HG03025 (cell line): ENCODE results near the gene MAPT.
"Not testable (repeated sequence)": the region's sequence is repeated elsewhere in the genome, so short reads cannot be mapped to it uniquely, and the experiment has no call there.

Source experiments
- ATAC-seq: cut with Tn5 transposase; IDR thresholded peaks from one replicate; pipeline ENCODE4 v1.9.1; 2021; ENCODE audit warnings: mild to moderate bottlenecking, moderate library complexity; ENCODE audit not compliant: unreplicated experiment, low FRiP score

The MAPT gene

GRCh38 chr17:46000757-46001156, 106.4 kb downstream of the MAPT start:
- ATAC-seq = no peak

GRCh38 chr17:46001390-46002310, 107.3 kb downstream of the MAPT start:
- no peak for ATAC-seq

- ATAC-seq = no peak
These were observed 108.1 kb downstream of the MAPT start for GRCh38 chr17:46002311-46002972.

GRCh38 chr17:46002973-46003316, 108.6 kb downstream of the MAPT start:
- ATAC-seq = no peak

GRCh38 chr17:46003907-46004748, 109.8 kb downstream of the MAPT start:
- no peak for ATAC-seq

GRCh38 chr17:46006082-46006481, 111.7 kb downstream of the MAPT start:
- not testable (repeated sequence) for ATAC-seq

- no peak for ATAC-seq
These were observed 113.2 kb downstream of the MAPT start for GRCh38 chr17:46007461-46007965.

GRCh38 chr17:46008591-46008990, 114.2 kb downstream of the MAPT start:
- ATAC-seq = no peak

- no peak for ATAC-seq
These were observed 115.6 kb downstream of the MAPT start for GRCh38 chr17:46009681-46010596.

GRCh38 chr17:46010597-46011186, 116.3 kb downstream of the MAPT start:
- ATAC-seq = no peak

- no peak for ATAC-seq
These were observed 117.6 kb downstream of the MAPT start for GRCh38 chr17:46011711-46012505.

- ATAC-seq = no peak
These were observed 118.2 kb downstream of the MAPT start for GRCh38 chr17:46012506-46013079.

GRCh38 chr17:46013127-46013501, 118.8 kb downstream of the MAPT start:
- ATAC-seq = no peak

- no peak for ATAC-seq
These were observed 119.3 kb downstream of the MAPT start for GRCh38 chr17:46013502-46014165.

- not testable (repeated sequence) for ATAC-seq
These were observed 125.1 kb downstream of the MAPT start for GRCh38 chr17:46019408-46019925.

- peak; percentile 59 for ATAC-seq
These were observed 125.8 kb downstream of the MAPT start for GRCh38 chr17:46020023-46020761.

GRCh38 chr17:46020998-46021397, 126.6 kb downstream of the MAPT start:
- ATAC-seq = no peak
